Psoas muscle (tissue), 8 donors: ENCODE measurements around the gene MRPS5. TPM values are rescaled to one million over a fixed set of nuclear protein-coding genes. Genes with fewer than 3 reads are reported as not detected.

Experiments used
- ATAC-seq, 4 donors: fragments of 200-7000 bp; cut with Tn5 transposase; one replicate each; pipeline ENCODE4 v1.9.1; 2020; ENCODE audit warnings: moderate library complexity in 3 of 4, mild to moderate bottlenecking in 2 of 4
- DNase-seq, 2 donors: peaks; one replicate each; pipeline ENCODE4 v3.0.0-alpha.2; 2020
- H3K27ac ChIP-seq: fragments of 200-600 bp; one replicate; pipeline ENCODE4 v1.8.0; 2022
- H3K27me3 ChIP-seq, 3 donors: fragments of 200-600 bp in 1 of 3; one replicate each; pipeline versions ENCODE4 v1.6.1 to v1.8.0; 2013 to 2022; ENCODE audit warnings: low read length in 2 of 3, mild to moderate bottlenecking in 2 of 3, moderate library complexity in 1 of 3; ENCODE audit not compliant: insufficient read depth in 3 of 3
- H3K36me3 ChIP-seq, 2 donors: fragments of 200-600 bp in 1 of 2; one replicate each; pipeline versions ENCODE4 v1.6.1 to v1.8.0; 2013 to 2022; ENCODE audit warnings: low read depth in 1 of 2, mild to moderate bottlenecking in 1 of 2, moderate library complexity in 1 of 2; ENCODE audit not compliant: insufficient read depth in 1 of 2
- H3K4me1 ChIP-seq: fragments of 200-600 bp; one replicate; pipeline ENCODE4 v1.8.0; 2022
- H3K4me3 ChIP-seq: fragments of 200-600 bp; one replicate; pipeline ENCODE4 v1.8.0; 2022; ENCODE audit warnings: mild to moderate bottlenecking
- H3K9me3 ChIP-seq: fragments of 200-600 bp; one replicate; pipeline ENCODE4 v1.8.0; 2022
- CTCF ChIP-seq: fragments of 200-600 bp; IDR thresholded peaks from one replicate; pipeline ENCODE4 v1.8.0; 2022; ENCODE audit warnings: antibody characterized with exemption
- WGBS, 3 donors: extraction: QIAGEN DNeasy Blood & Tissue Kit; methylation state at CpG; one replicate each; pipeline versions ENCODE4 v1.1.6 to v1.1.7; 2013; 5-methylcytosine and 5-hydroxymethylcytosine counted together
- intact Hi-C, 2 donors: fragments of 100-400 bp; cut with DNase I; formaldehyde crosslinking; loops; one replicate each; pipeline versions ENCODE4 v1.11.0 to v1.14.2; 2022
- polyA plus RNA-seq, 3 donors: library from polyadenylated mRNA; stranded (reverse); fragments of 200-250 nt; gene quantifications; one replicate each; pipeline ENCODE4 v1.2.3, GENCODE V29; 2013
- total RNA-seq, 4 donors: library from RNA; stranded (reverse); fragmentation: NEBNext Ultra II Directional in 2 of 4; extraction: Animal tissue kit (Norgen Biotek cat#: 25700) in 2 of 4; gene quantifications; one replicate each; pipeline versions ENCODE4 v1.2.1 to v1.2.4, GENCODE V29; 2021 to 2023
- donor health status: healthy with polysubstance abuse.
- donor health status: DM: no; HTN: no; CAD: no; lungs with moderate emphysema.
- donor health status: Bipolar disorder and iron deficiency.
- donor health status: healthy.
- donor health status: DM: yes; HTN: yes; CAD: no.
- donor health status: DM: no; HTN: no; CAD: no.
- donor health status: DM: no; HTN: no; CAD: no.
- donor health status: DM: yes; HTN: yes; CAD: no.

MRPS5 gene
- total and polyA plus RNA-seq, 7 donors: 45.6 to 180 (median 79.0) TPM

GRCh38 chr2:95057535-95058370 lies 63.9 kb downstream of the MRPS5 start:
- DNase-seq: no peak
- Histone ChIP-seq H3K4me3 (no peak overlapping the region), H3K36me3 (no peaks in the 10 kb centered on the region), H3K9me3 (no peaks in the 10 kb centered on the region), H3K27ac (no peak overlapping the region), H3K4me1 (no peaks in the 10 kb centered on the region), H3K27me3 (peaks cover 0 to 15% (median 4%) of the 10 kb centered on the region in 3 donors)
- ATAC-seq: no peak
- no peak for TF ChIP-seq CTCF
- intact Hi-C loops: no loop called here
- 61 to 76% (median 68%) methylated on average over 28 of the region's 28 CpGs for whole genome bisulfite sequencing, 3 donors

- Histone ChIP-seq H3K27me3 (peaks cover 0 to 15% (median 4%) of the 10 kb centered on the region in 3 donors), H3K36me3 (no peaks in the 10 kb centered on the region), H3K4me1 (no peaks in the 10 kb centered on the region), H3K4me3 (no peak overlapping the region), H3K27ac (no peak overlapping the region), H3K9me3 (no peaks in the 10 kb centered on the region)
- intact Hi-C loops: no loop called here
- no peak for TF ChIP-seq CTCF
- ATAC-seq: peak in 2 of 4 donors; percentile 20 to 22
- 47 to 64% (median 56%) methylated on average over 15 of the region's 15 CpGs for WGBS, 3 donors
- DNase-seq: no peak
Observed at GRCh38 chr2:95056461-95057459, 64.8 kb downstream of the MRPS5 start.

GRCh38 chr2:95056044-95056443 lies 65.6 kb downstream of the MRPS5 start:
- intact Hi-C loops: no loop called here
- Histone ChIP-seq H3K27me3 (peaks cover 0 to 15% (median 4%) of the 10 kb centered on the region in 3 donors), H3K9me3 (no peaks in the 10 kb centered on the region), H3K27ac (no peak overlapping the region), H3K4me1 (no peaks in the 10 kb centered on the region), H3K4me3 (no peak overlapping the region), H3K36me3 (no peaks in the 10 kb centered on the region)
- 82 to 90% (median 85%) methylated on average over 8 of the region's 8 CpGs for WGBS, 3 donors
- ATAC-seq: no peak
- TF ChIP-seq CTCF: no peak
- no peak for DNase-seq

GRCh38 chr2:95055262-95055661 lies 66.3 kb downstream of the MRPS5 start:
- 77 to 85% (median 82%) methylated on average over 3 of the region's 3 CpGs for WGBS, 3 donors
- no peak for ATAC-seq
- H3K36me3 ChIP-seq: no peaks in the 10 kb centered on the region
- no peak overlapping the region for H3K4me3 ChIP-seq
- DNase-seq: no peak
- no peaks in the 10 kb centered on the region for H3K9me3 ChIP-seq
- no peaks in the 10 kb centered on the region for H3K4me1 ChIP-seq
- TF ChIP-seq CTCF: no peak
- intact Hi-C loops: no loop called here
- H3K27me3 ChIP-seq: peaks cover 0 to 12% (median 5%) of the 10 kb centered on the region in 3 donors
- no peak overlapping the region for H3K27ac ChIP-seq
